Measurements from ENCODE around the gene NPC1. TPM values are rescaled to one million over a fixed set of nuclear protein-coding genes. Genes with fewer than 3 reads are reported as not detected.

NPC1 gene
- total and polyA plus RNA-seq, 9 donors, result 21.8 to 100 (median 29.8) TPM

- 27 to 44% (median 35%) methylated on average over 7 of the region's 7 CpGs for WGBS, 3 donors
- intact Hi-C loops (cut with DNase I), result loop anchor here (2.0 to 10.0 kb wide), 5 partner anchors 70 to 85 kb away; partner anchors contain the start of gene RMC1 (in 2 of the 4)
- TF ChIP-seq CTCF (IDR thresholded peaks at IDR 0.05) (no peak), EP300 (IDR thresholded peaks at IDR 0.05) (no peak), POLR2A (IDR thresholded peaks at IDR 0.05) (no peak)
- peak overlapping the region in 1 of 2 donors; percentile 98 for H3K27ac ChIP-seq
- H3K27me3 ChIP-seq, result no peaks in the 10 kb centered on the region
- peak overlapping the region; percentile 86 for H3K4me3 ChIP-seq
- no peaks in the 10 kb centered on the region for H3K9me3 ChIP-seq
- no peaks in the 10 kb centered on the region for H3K36me3 ChIP-seq
- no peak for DNase-seq
- no peaks in the 10 kb centered on the region for H3K4me1 ChIP-seq (ENCODE audit: insufficient read depth)
Observed at GRCh38 chr18:23587220-23587642, 925 bp upstream of the NPC1 start.

GRCh38 chr18:23585897-23586248 lies 433 bp downstream of the NPC1 start:
- Histone ChIP-seq H3K27ac (peak overlapping the region; percentile 98), H3K4me1 (ENCODE audit: insufficient read depth) (no peaks in the 10 kb centered on the region), H3K27me3 (no peaks in the 10 kb centered on the region), H3K9me3 (no peaks in the 10 kb centered on the region), H3K36me3 (no peaks in the 10 kb centered on the region), H3K4me3 (peak overlapping the region; percentile 86)
- WGBS, 3 donors, result 1 to 2% (median 1%) methylated on average over 14 of the region's 14 CpGs
- DNase-seq, result no peak
- no peak for TF ChIP-seq EP300 (IDR thresholded peaks at IDR 0.05)
- no peak for TF ChIP-seq CTCF (IDR thresholded peaks at IDR 0.05)
- no peak for TF ChIP-seq POLR2A (IDR thresholded peaks at IDR 0.05)
- intact Hi-C loops (cut with DNase I), result loop anchor here (2.0 to 10.0 kb wide), 5 partner anchors 69 to 84 kb away; partner anchors contain the start of gene RMC1 (in 2 of the 4)

GRCh38 chr18:23585007-23585871 lies 1.1 kb downstream of the NPC1 start:
- WGBS, 3 donors, result 24 to 30% (median 27%) methylated on average over 19 of the region's 19 CpGs
- intact Hi-C loops (cut with DNase I), result loop anchor here in 3 of 4 donors (5.0 to 10.0 kb wide), 3 partner anchors 68 to 83 kb away; partner anchors contain the start of gene RMC1 (in 1 of the 3)
- Histone ChIP-seq H3K9me3 (no peaks in the 10 kb centered on the region), H3K36me3 (no peaks in the 10 kb centered on the region), H3K4me1 (ENCODE audit: insufficient read depth) (no peaks in the 10 kb centered on the region), H3K4me3 (peak overlapping the region; percentile 86), H3K27ac (peak overlapping the region; percentile 98), H3K27me3 (no peaks in the 10 kb centered on the region)
- no peak for TF ChIP-seq POLR2A (IDR thresholded peaks at IDR 0.05)
- TF ChIP-seq CTCF (IDR thresholded peaks at IDR 0.05), result no peak
- no peak for TF ChIP-seq EP300 (IDR thresholded peaks at IDR 0.05)
- no peak for DNase-seq

GRCh38 chr18:23584019-23584983 lies 2.0 kb downstream of the NPC1 start:
- DNase-seq, result no peak
- no peaks in the 10 kb centered on the region for H3K36me3 ChIP-seq
- no peak for TF ChIP-seq EP300 (IDR thresholded peaks at IDR 0.05)
- no peak for TF ChIP-seq CTCF (IDR thresholded peaks at IDR 0.05)
- no peak for TF ChIP-seq POLR2A (IDR thresholded peaks at IDR 0.05)
- H3K9me3 ChIP-seq, result no peaks in the 10 kb centered on the region
- H3K27me3 ChIP-seq, result no peaks in the 10 kb centered on the region
- H3K4me1 ChIP-seq (ENCODE audit: insufficient read depth), result no peaks in the 10 kb centered on the region
- H3K4me3 ChIP-seq, result no peak overlapping the region
- H3K27ac ChIP-seq, result no peak overlapping the region
- WGBS, 3 donors, result 89 to 93% (median 91%) methylated on average over 13 of the region's 13 CpGs
- intact Hi-C loops (cut with DNase I), result loop anchor here in 1 of 4 donors (10.0 kb wide), 1 partner anchor 70 kb away; no protein-coding TSS in a partner anchor

Measured in ovary (tissue), 9 donors.